Thyroid gland (tissue), 4 donors: ENCODE measurements around the gene ALMS1. TPM values are rescaled to one million over a fixed set of nuclear protein-coding genes. Genes with fewer than 3 reads are reported as not detected.
"Not testable (repeated sequence)": the region's sequence is repeated elsewhere in the genome, so short reads cannot be mapped to it uniquely, and the experiment has no call there.

ENCODE experiments used
- DNase-seq, 2 donors: peaks; one replicate each; pipeline ENCODE4 v3.0.0-alpha.2; 2019
- H3K27ac ChIP-seq, 3 donors: fragments of 200-600 bp; sonication (generic); 1 replicate in 2 of 3; 2 replicates in 1 of 3; pipeline ENCODE4 v1.5.1; 2016 to 2019; ENCODE audit warnings: mild to moderate bottlenecking in 1 of 3, moderate library complexity in 1 of 3
- H3K27me3 ChIP-seq: fragments of 200-600 bp; sonication (generic); one replicate; pipeline ENCODE4 v1.5.1; 2019
- H3K36me3 ChIP-seq, 2 donors: fragments of 200-600 bp; sonication (generic); one replicate each; pipeline ENCODE4 v1.5.1; 2016 to 2019
- H3K4me1 ChIP-seq, 2 donors: fragments of 200-600 bp; sonication (generic); one replicate each; pipeline ENCODE4 v1.5.1; 2017 to 2019
- H3K4me3 ChIP-seq, 3 donors: fragments of 200-600 bp; sonication (generic); replicated peaks in 1 of 3; 1 replicate in 2 of 3; 2 replicates in 1 of 3; pipeline ENCODE4 v1.5.1; 2016; ENCODE audit warnings: mild to moderate bottlenecking in 1 of 3
- H3K9me3 ChIP-seq: fragments of 200-600 bp; sonication (generic); one replicate; pipeline ENCODE4 v1.5.1; 2017
- CTCF ChIP-seq, 6 experiments: fragments of 200-600 bp in 3 of 6; fragments of 450-650 bp in 3 of 6; sonication (generic) in 3 of 6; IDR thresholded peaks; one replicate each; pipeline ENCODE4 v1.5.1; 2016 to 2019; ENCODE audit warnings: antibody characterized with exemption in 6 of 6, mild to moderate bottlenecking in 2 of 6, inconsistent platforms in 1 of 6, moderate library complexity in 1 of 6
- POLR2A ChIP-seq, 2 donors: fragments of 450-650 bp; IDR thresholded peaks; one replicate each; pipeline ENCODE4 v1.6.1; 2017; ENCODE audit warnings: antibody characterized with exemption in 2 of 2, mild to moderate bottlenecking in 2 of 2, moderate library complexity in 1 of 2
- WGBS, 2 donors: methylation state at CpG; one replicate each; pipeline ENCODE4 v1.1.5; 2017; 5-methylcytosine and 5-hydroxymethylcytosine counted together
- intact Hi-C: fragments of 100-400 bp; cut with DNase I; formaldehyde crosslinking; loops from one replicate; pipeline ENCODE4 v1.15.1; 2023
- total RNA-seq, 4 donors: library from RNA; depleted of rRNA; stranded (reverse); fragments of >200 nt; gene quantifications; one replicate each; pipeline ENCODE4 v1.2.3, GENCODE V29; 2016

The ALMS1 gene
- total RNA-seq, 4 donors from 2014 or later: 38.7 to 66.6 (median 44.4) TPM

GRCh38 chr2:73601780-73602179 lies 216.1 kb downstream of the ALMS1 start:
- H3K36me3 ChIP-seq: peaks cover 17 to 18% of the 10 kb centered on the region in 2 donors
- no peaks in the 10 kb centered on the region for H3K4me1 ChIP-seq
- no peak overlapping the region for H3K4me3 ChIP-seq
- no peak overlapping the region for H3K27ac ChIP-seq
- no peak for TF ChIP-seq POLR2A (IDR thresholded peaks at IDR 0.05)
- TF ChIP-seq CTCF (IDR thresholded peaks at IDR 0.05): no peak
- H3K27me3 ChIP-seq: no peaks in the 10 kb centered on the region
- H3K9me3 ChIP-seq: no peaks in the 10 kb centered on the region
- no peak for DNase-seq
- intact Hi-C loops: no loop called here
- 88 to 94% methylated on average over 5 of the region's 5 CpGs for WGBS, 2 donors

DNA sequence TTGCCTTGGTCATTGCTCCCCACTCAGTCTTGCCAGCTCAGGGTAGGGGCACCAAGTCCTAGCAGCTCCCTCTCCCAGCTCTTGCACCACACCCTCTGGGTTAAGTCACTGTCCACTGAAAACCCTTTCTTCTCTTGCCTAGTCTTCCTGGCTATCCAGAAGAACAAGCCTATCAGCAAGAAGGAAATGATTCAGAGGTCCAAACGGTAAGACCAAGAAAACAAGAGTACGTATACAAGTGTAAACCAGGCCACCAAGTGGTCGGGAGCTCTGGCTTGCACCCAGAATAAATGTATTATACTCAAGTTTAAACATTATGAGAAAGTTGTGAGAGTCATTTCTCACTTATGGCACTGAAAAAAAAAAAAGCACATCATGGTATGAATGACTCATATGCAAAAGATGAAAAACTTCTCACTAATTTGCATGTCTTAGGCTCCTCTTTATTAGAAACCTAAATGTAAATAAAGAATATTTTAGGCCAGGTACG lies 217.5 kb downstream of the ALMS1 start:
- DNase-seq, H3K9me3 ChIP-seq, H3K27me3 ChIP-seq, H3K4me1 ChIP-seq, H3K4me3 ChIP-seq, intact Hi-C loops, H3K27ac ChIP-seq: not testable (repeated sequence)
- WGBS, 2 donors: 82 to 84% methylated on average over 4 of the region's 4 CpGs
- peaks cover 17 to 18% of the 10 kb centered on the region in 2 donors for H3K36me3 ChIP-seq

DNA sequence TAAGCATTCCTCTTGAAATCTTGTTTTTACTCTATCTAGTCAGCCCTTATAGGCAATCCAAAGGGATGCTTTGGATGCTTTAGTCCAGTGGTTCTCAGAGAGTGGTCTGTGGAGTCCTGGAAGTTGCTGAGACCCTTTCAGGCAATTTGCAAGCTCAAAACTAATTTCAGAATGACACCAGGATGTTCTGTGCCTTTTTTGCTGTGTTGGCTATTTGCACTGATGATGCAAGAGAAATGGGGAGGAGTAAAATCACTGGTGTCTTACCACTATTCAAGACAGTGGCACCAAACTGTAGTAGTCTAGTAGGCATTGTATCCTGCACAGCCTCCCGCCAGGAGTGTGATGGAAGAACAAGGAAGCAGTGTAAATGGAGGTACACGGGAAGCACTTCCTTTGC lies 219.0 kb downstream of the ALMS1 start:
- H3K36me3 ChIP-seq: peaks cover 17 to 23% of the 10 kb centered on the region in 2 donors
- WGBS, 2 donors: 78 to 87% methylated on average over 2 of the region's 2 CpGs
- H3K4me1 ChIP-seq, H3K27ac ChIP-seq, DNase-seq, H3K9me3 ChIP-seq, H3K27me3 ChIP-seq, intact Hi-C loops, H3K4me3 ChIP-seq: not testable (repeated sequence)

- Histone ChIP-seq H3K27me3 (no peaks in the 10 kb centered on the region), H3K9me3 (no peaks in the 10 kb centered on the region), H3K27ac (no peak overlapping the region), H3K36me3 (peaks cover 0 to 5% of the 10 kb centered on the region in 2 donors), H3K4me1 (no peaks in the 10 kb centered on the region), H3K4me3 (no peak overlapping the region)
- DNase-seq: no peak
- no peak for TF ChIP-seq CTCF (IDR thresholded peaks at IDR 0.05)
- no peak for TF ChIP-seq POLR2A (IDR thresholded peaks at IDR 0.05)
- 82 to 88% methylated on average over 3 of the region's 3 CpGs for WGBS, 2 donors
- intact Hi-C loops: no loop called here
These were observed 224.5 kb downstream of the ALMS1 start for GRCh38 chr2:73610111-73610510.

- no peaks in the 10 kb centered on the region for H3K4me1 ChIP-seq
- no peak overlapping the region for H3K4me3 ChIP-seq
- no peaks in the 10 kb centered on the region for H3K27me3 ChIP-seq
- no peak for DNase-seq
- peaks cover 0 to 5% of the 10 kb centered on the region in 2 donors for H3K36me3 ChIP-seq
- intact Hi-C loops: no loop called here
- H3K9me3 ChIP-seq: no peaks in the 10 kb centered on the region
- TF ChIP-seq CTCF (IDR thresholded peaks at IDR 0.05) (no peak), POLR2A (IDR thresholded peaks at IDR 0.05) (no peak)
- H3K27ac ChIP-seq: no peak overlapping the region
- 76 to 79% methylated on average over 4 of the region's 4 CpGs for WGBS, 2 donors
These were observed 225.6 kb downstream of the ALMS1 start for GRCh38 chr2:73611193-73611592.

DNA sequence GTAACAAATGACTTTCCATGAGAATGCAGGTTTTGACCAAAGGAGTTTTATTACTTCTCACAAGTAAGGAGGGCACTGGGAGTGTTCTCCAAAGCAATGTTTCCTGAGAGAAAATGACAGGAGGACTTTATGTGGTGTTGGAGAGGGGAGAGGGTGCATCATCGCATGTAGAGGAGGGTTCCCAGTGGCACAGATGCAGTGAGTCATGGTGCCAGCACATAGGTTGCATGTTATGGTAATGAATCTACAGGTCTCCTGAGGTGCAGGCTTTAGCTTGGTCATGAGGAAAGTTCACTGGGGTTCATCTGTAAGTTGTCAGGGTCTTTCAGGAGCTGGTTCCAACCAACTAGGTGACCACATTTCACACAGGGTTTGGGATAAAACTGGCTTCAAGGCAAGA lies 226.2 kb downstream of the ALMS1 start:
- peaks cover 0 to 5% of the 10 kb centered on the region in 2 donors for H3K36me3 ChIP-seq
- WGBS, 2 donors: 92 to 93% methylated on average over 1 of the region's 1 CpG
- H3K27me3 ChIP-seq: no peaks in the 10 kb centered on the region
- H3K9me3 ChIP-seq: no peaks in the 10 kb centered on the region
- H3K4me3 ChIP-seq: no peak overlapping the region
- DNase-seq: no peak
- intact Hi-C loops: no loop called here
- TF ChIP-seq CTCF (IDR thresholded peaks at IDR 0.05): no peak
- TF ChIP-seq POLR2A (IDR thresholded peaks at IDR 0.05): no peak
- H3K4me1 ChIP-seq: no peaks in the 10 kb centered on the region
- no peak overlapping the region for H3K27ac ChIP-seq
